H1 (cell line): ENCODE measurements around the gene SMC3. TPM values are rescaled to one million over a fixed set of nuclear protein-coding genes. Genes with fewer than 3 reads are reported as not detected.

ENCODE experiments used
- NANOG ChIP-seq: IDR thresholded peaks from 2 replicates; pipeline ENCODE4 v1.6.1; 2011; ENCODE audit warnings: low read length, low read depth, mild to moderate bottlenecking, inconsistent platforms; ENCODE audit not compliant: insufficient read depth, poor library complexity, severe bottlenecking
- polyA plus RNA-seq, 7 experiments: library from polyadenylated mRNA; depleted of rRNA in 3 of 7; stranded (reverse) in 5 of 7; unstranded in 2 of 7; fragments of >200 nt in 5 of 7; fragments of 200-250 nt in 2 of 7; gene quantifications; 1 replicate in 5 of 7; 2 replicates in 1 of 7; 4 replicates in 1 of 7; pipeline versions ENCODE4 v1.2.1 to v1.2.3, GENCODE V29; 2011 to 2013; ENCODE audit warnings: missing spikeins in 2 of 7, mixed read lengths in 2 of 7
- total RNA-seq: library from RNA; stranded (reverse); fragmentation: NEBNext Ultra II Directional; extraction: Animal tissue kit (Norgen Biotek cat#: 25700); gene quantifications from 2 replicates; pipeline ENCODE4 v1.2.1, GENCODE V29; 2021
- TF ChIP-seq, protein P1 (sequence below): IDR thresholded peaks from 2 replicates; pipeline ENCODE4 v1.6.1; 2012; ENCODE audit warnings: inconsistent platforms

SMC3 gene
- total and polyA plus RNA-seq, 2 of the 8 experiments (the other 6 are each of a cell fraction or from before 2014, with no cell fraction given) = 12.7 to 93.4 TPM

DNA sequence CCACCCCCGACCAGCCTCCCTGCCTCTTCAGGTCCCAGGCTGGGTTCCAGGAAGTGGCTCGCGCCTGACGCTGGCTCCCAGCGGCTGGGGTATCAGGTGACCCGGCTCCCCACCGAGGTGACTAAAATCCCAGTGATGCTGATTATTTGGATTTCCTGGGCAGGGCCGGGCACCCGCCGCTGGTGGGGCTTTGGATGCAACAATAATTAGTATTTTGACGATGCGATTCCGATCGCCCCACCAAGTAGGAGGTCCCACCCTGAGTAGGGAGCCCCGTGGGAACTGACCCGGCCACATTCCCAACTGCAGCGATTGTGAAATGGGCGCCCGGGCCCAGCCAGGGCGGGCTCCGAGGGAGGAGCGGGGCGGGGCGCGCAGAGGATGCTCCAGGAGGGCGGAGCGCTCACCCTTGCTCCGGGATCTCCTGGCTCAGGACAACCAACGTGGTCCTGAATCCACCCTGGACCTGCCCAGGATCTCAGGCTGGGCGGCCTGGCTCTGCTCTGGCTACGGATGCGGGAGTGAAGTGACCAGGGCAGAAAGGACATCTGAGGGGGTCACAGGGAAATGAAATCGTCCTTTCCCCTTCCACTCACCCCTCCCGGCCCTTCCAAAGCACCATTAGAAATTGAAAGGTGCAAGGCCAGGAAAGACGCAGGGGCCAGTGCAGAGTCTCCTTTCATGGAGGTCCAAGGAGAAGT lies 37.2 kb upstream of the SMC3 start (continued):
- TF ChIP-seq, protein P1, sequence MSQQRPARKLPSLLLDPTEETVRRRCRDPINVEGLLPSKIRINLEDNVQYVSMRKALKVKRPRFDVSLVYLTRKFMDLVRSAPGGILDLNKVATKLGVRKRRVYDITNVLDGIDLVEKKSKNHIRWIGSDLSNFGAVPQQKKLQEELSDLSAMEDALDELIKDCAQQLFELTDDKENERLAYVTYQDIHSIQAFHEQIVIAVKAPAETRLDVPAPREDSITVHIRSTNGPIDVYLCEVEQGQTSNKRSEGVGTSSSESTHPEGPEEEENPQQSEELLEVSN = no peak; the same call in 1 of the 2 replicates
- TF ChIP-seq NANOG = no peak
